Fibroblast of skin of right biceps (primary cell): ENCODE measurements around the gene SPATA33.

Experiments
- DNase-seq: peaks from one replicate; pipeline ENCODE4 v3.0.0-alpha.2; 2013

The SPATA33 gene

DNA sequence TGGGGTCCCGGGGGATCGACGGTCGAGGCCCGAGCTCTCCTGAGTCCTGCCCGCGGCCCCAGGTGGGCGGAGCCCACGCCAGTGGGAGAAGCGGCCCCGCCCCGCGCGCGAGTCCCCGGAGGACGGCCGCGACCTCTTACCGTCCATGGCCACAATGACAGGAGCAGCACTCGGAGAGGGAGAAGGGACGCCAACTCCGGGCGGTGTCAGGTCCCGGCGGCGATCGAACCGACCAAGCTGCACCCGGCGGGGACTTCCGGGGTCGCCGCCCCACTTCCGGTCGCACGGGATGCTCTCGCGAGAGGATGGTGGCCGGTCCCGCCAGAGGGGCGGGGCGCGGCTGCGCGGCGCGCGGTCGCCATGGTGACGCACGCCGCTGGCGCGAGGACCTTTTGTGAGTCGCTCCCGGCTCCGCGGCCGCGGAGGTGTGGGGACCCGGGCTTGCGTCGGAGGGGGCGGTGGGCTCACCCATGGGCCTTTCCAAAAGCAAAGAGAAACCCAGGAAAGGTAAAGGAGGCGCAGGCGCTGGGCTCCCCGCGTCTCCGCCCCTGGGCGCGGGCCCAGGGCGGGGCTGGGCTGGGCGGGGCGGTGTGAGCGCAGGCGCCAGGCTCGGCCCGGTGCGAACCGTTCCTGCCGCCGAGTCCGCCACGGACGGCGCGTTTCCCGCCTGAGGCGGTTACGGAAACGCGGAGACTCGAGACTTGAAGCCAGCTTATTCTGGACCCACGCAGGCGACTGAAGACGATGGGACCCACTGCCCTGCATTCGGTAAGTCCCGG lies at the start of gene SPATA33, which contains the start of gene CHMP1A:
Gene SPATA33 (plus strand): TSS at position 395 of the 779 bp plus-strand sequence. CDS start 76 bp downstream, at position 471.
Gene CHMP1A (minus strand): TSS at position 267 of the 779 bp plus-strand sequence. CDS start 120 bp downstream, at position 147.
- peak; percentile 85 for DNase-seq

DNA sequence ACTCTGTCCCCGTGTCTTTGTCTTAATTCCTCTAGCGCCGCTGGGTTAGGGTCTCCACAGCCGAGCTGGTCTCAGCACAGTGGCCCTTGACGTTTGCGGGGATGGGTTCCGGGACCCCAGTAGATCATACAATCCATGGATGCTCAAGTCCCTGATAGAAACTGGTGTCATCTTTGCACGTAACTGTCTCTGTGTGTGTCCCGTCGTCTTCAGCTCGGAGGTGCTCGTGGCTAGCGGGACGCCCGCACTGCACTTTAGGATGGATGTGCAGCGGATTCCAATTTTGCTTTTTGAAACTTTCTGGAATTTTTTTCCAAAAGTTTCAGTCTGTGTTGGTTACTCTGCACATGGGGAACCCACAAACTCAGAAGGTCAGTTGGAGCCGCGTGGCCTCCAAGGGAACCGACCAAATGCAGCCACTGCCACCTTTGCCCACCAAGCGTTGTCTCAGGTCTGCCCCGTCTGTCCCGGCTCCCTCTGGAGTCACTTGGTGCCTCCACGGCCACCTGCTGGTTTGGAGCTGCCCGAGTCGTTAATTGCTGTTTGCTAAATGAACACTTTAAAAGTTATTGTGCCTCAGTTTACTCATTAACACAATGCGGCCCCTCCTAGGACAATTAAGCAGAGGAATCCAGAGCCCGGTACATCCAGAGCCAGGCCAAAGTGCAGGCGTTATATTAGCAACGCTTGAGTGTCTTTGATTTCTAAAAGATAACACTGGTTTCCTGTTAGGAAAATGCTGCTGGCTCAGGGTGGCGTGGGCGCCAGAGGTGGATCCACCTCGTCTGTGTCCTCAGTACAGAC lies 49.5 kb upstream of the SPATA33 start:
- DNase-seq = no peak

GRCh38 chr16:89610108-89610453 lies 47.6 kb upstream of the SPATA33 start:
- no peak for DNase-seq

- no peak for DNase-seq
Measured at GRCh38 chr16:89612415-89613166, 45.0 kb upstream of the SPATA33 start.

DNA sequence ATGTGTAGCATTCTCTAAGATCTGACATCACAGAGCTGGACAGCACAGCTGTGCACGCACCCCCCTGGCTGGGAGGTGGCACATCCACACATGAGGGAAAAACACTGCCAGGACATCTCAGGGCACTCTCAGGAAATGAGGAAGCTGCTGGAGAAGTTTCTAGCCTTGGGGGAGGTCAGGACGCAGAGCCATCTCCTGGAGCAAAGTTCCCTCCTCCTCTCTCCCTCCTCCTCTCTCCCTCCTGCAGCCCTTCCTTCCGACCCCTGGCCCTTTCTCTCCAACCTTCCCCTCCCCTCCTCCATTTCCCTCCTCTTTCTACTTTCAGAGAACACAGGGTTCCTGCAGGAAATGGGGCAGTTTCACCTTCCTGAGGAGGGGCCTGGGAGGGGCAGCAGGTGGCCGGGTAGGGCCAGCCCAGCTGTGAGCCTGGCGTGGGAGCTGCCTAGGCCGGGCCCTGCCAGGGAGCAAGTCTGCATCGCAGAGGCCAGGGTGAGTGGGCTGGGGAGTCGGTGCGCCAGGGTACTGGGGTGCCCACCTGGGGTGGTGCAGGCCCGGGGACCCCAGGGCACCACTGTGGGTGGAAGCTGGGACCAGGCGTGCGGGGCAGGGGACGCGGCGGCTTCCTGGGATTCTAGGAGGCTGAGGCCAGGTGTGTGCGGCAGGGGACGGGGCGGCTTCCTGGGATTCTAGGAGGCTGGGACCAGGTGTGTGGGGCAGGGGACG lies 44.2 kb upstream of the SPATA33 start, which contains the start of gene DPEP1:
Gene DPEP1 (plus strand): TSS at position 412 of the 723 bp plus-strand sequence. CDS start 16,769 bp downstream, outside the sequence.
- DNase-seq = no peak

DNA sequence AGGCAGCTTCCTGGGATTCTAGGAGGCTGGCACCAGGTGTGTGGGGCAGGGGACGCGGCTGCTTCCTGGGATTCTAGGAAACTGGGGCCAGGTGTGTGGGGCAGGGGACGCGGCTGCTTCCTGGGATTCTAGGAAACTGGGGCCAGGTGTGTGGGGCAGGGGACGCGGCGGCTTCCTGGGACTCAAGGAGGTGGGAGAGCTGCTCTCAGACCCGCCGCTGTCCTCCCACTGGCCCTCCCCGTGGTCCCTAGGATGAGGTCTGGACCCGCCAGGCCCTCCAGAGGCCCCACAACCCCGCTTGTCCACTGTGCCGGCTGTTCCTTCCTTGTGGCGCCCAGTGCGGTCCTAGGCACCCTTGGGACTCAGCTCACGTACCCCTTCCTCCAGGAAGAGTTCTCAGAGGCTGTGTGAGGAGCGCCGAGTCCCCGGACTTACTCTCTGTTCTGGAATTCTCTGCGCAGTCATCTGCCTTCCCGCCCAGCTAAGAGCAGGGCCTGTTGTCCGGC lies 43.6 kb upstream of the SPATA33 start:
- DNase-seq = no peak

DNA sequence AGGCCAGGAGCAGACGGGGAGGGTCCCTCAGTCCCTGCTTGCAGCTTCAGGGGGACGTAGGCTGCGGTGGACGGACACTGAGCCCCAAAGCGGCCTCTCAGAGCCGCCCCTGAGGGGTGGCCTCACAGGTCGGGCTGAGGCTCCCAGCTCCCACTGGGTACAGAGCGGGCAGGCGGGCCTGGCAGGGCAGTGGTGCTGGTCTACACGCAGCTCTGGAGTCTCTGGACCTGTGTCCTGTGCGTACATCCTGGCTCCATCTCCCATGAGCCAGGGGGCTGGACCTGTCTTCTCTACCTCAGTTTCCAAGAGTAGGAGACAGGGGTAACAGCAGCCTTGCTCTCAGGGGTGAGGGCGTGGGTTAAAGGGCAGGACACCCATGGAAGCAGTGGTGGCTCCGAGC lies 42.5 kb upstream of the SPATA33 start:
- no peak for DNase-seq

DNA sequence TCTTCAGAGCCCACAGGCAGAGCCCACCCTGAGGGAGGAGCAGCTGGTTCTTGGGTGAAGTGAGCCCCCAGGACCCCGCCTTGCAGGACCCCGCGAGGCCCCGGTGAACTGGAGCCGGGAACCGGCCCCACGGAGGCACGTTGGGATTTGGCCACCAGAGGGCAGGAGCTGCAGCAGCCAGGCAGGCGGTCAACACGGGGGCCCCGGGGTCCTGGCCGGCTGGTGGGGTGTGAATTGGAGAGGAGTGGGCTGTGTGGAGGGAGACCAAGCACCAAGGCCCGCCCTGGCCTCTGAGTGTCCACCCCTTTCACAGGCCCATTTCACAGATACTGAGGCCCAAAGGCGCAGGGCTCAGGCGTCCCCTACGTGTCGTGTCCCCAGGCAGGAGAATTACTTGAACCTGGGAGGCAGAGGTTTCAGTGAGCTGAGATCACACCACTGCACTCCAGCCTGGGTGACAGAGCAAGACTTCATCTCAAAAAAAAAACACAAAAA lies 42.0 kb upstream of the SPATA33 start:
- DNase-seq = no peak

GRCh38 chr16:89616623-89617022 lies 41.0 kb upstream of the SPATA33 start:
- DNase-seq = no peak

DNA sequence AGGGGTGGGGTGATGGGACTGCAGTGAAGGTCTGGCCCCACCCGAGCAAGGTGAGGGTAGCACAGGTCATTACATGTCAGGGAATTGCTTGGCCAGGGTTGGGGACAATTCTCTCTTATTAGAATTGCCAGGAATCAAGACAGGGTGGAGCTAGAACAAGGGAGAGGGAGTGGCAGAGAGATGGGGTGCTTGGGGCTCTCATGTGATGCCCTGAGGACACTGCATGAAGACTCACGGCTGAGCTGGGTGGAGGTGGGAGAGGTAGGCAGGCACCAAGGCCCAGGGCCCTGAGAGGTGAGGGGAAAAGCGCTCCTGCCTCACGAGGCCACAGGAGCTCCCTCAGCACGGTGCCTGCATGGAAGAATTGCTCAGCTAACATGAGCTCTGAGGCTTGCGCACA lies 40.6 kb upstream of the SPATA33 start:
- no peak for DNase-seq

GRCh38 chr16:89618109-89618998 lies 39.3 kb upstream of the SPATA33 start:
- DNase-seq = no peak

DNA sequence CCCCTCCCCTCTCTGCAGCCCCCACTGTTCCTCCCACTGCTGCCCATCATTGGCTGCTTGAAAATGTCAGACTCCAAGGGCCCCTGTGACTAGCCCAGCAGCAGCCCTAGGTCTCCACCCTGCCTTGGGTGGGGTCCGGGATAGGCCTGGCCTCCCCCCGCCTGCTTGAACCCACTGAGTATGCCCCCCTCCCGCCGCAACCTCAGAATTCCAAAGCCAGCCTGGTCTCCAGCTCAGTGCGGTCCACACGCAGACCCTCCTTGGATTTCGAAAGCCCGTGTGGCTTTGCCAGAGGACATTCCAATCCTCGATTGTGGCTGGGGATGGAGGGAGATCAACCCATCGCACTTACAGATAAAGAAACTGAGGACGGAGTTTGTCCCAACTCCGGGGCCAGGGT lies 37.8 kb upstream of the SPATA33 start:
- peak; percentile 41 for DNase-seq

DNA sequence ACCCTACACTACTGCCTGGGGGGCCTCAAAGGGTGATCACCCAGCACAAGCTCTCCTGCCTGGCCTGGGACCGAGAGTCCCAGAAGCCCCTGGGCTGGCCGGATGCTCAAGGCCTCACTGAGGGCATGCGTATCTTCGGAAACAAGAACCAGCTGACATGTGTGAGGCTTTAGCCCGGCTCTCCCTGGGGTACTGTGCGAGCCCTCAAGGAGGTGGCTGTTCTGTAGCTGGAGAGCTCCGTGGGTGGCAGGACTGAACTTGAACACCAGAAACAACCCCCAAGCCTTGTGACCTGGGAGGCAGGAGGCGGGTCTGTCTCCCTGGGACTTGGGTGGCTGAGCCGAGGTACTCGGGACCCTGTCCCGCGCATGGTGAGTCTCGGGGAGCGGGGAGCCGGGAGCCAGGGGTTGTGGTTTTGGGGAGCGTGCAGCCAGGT lies 37.2 kb upstream of the SPATA33 start:
- no peak for DNase-seq

DNA sequence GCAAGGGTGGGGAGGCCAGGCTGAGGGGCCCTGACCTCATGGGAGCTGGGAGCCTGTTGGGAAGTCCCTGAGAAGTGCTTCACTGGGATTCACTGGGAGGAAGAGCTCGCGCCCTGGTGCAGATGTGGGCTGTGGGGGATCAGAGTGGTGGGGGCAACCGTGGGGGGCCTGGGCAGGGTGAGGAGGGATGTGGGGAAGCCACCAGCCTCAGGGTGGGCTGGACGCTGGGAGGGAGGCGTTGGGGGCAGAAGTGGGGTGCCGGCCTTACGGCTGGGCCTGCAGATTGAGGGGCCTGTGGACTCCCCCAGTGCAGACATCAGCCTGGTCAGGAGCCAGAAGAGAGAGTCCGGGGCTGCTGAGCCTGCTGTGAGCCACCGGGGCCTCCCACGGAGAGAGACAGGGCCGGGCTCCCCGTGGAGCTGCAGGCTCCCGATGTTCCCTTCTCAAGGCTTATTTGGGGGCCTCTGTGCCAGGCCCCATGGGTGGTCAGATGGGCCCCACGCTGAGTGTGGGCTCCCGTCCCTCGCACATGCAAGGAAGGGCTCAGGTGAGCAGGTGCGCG lies 36.4 kb upstream of the SPATA33 start:
- no peak for DNase-seq

DNA sequence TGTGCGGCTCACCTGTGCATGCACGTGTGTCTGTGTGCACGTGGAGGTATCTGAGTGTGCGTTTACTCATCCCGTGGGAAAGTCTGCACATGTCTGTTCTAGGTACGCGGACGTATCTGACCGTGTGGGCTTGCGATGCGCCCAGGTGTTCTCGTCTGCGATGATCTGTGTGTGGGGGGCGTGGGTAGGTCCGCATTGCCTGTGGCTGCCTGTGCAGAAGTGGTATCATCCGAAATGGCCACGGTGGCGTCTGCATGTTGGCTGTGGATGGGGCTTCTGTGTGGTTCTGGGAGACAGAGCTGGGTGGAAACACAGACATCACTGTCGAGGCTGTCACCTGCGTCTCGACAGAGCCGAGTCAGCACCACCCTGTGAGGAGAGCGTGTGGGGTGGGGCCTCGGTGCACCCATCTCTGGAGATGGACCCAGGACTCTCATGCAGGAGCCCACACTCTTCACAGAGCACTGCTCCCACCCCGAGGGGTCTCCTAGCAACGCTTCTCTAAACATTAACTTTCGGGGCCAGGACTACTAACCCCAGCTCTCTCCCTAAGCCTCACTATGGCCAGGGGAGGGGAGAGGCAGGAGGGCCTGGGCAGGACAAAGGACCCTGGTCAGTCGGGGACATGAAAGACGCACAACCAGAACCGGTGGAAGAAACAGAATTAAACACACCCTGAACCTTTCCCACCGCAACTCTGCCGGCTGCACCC lies 35.8 kb upstream of the SPATA33 start:
- no peak for DNase-seq

DNA sequence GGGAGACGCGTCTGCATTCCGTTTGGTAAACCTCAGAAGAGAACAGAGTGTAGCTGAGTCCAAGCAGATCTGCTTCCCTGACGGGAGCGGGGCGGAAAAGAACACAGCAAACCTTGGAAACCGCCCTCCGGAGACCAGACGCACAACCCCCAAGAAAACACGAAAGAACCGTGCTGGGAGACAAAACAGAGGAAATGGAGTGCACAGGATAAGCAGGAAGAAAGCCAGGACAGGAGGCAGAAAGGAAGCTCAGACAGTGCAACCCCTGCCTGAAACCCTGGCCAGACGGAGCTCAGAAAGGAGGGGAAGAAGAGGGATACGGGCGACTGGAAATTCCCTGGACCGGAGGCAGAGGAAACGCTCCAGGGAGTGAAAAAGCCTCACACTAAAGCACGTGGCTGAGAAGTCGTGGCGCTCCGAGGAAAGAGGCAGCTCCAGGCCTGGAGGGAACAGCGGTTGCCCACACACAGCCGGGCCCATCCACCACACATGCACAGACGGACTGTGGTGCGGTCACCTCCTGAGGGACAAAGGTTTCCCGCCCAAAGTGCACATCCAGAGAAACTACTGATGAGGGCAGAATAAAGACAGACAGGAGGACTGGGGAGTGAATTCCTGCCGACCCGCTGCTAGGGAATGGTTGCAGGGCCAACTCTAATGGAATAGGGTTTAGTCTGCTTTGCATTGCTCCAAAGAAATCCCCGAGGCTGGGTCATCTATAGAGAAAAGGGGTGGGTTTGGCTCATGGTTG lies 34.0 kb upstream of the SPATA33 start:
- DNase-seq = peak; percentile 18

GRCh38 chr16:89624777-89625761 lies 32.6 kb upstream of the SPATA33 start:
- DNase-seq = no peak
